OCI-M2 (cell line): ENCODE measurements around the gene TH.
"Not testable (repeated sequence)": the region's sequence is repeated elsewhere in the genome, so short reads cannot be mapped to it uniquely, and the experiment has no call there.

ENCODE experiments used
- DNase-seq: peaks from one replicate; lab custom pipeline; 2025; ENCODE audit not compliant: unreplicated experiment; lab: John Stamatoyannopoulos, UW

Gene TH

DNA sequence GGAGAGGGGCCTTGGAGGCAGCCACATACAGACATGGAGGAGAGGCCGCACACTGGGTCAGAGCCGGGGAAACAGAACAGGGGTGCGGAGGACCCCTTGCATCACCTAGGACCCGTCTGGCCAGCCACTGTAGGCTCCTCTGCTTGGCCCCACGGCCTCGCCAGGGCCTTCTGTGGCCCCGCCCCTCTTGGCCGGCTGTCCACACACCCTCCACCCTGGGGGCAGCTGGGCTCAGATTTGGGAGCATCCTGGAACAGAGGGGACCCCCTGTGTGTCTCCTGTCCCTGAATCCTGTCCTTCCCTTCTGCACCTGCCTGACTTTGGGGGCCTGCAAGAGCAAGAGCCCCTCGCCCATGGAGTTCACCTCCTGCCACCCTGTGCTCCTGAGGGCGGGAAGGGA lies 7.9 kb upstream of the TH start:
- no peak for DNase-seq

DNA sequence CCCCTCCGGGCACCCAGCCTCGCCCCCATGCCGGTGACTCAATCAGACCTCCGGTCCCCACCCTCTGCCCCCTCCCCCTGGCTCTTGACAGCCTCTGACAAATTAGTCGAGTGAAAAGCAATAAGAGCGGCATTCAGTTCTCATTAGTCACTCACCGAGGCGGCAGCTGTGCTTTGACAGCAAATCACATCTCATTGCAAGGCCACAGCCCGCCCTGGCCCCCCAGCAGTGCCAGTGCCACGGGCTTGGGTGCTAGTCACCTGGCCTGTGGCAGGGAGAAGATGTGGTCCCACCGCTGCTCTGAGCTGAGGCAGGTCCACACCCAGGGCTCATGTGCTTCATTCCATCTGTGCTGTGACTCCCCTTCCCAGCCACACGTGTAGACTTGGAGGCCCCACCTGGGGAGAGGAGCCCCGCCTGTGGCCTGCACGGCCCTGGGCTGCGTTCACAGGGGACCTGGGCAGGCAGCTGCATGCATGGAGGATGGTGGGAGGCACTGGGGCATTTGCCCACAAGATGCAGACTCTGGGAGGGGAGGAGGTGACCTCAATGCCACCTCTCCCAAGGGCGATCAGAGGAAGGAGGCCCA lies 7.4 kb upstream of the TH start:
- no peak for DNase-seq

DNA sequence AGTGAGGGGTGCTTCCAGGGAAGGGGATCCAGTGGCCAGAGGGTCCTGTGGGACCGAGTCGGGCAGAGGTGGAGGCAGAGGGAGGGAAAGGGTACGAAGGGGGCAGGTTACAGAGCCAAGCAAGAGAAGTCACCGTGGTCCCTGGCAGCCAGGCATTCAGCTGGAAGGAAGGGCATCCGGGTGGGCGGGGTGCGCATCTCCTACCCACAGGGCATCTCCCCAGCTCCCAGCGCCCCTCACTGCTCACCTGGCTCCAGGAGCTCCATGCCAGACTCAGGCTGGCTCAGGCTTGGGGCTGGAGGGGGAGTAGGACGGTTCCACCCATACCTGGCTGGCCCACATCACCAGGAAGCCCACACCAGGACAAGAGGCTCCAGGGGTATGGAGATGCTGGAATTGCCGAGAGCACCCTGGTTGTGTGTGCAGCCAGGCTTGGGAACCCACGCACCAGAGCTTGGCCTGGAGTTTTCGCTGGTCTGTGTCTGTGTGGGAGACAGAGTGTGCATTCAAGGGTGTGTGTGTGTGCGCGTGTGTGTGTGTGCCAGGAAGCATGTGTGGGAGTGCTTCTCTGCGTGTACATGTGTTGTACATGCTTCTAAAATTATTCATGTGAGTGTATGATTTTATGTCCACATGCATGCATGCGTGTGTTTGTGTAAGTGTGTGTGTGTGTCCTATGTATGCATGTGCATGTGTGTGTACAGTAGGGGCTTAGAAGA lies 6.6 kb upstream of the TH start:
- DNase-seq: not testable (repeated sequence)

- no peak for DNase-seq
These were observed 5.5 kb upstream of the TH start for GRCh38 chr11:2177076-2177475.

DNA sequence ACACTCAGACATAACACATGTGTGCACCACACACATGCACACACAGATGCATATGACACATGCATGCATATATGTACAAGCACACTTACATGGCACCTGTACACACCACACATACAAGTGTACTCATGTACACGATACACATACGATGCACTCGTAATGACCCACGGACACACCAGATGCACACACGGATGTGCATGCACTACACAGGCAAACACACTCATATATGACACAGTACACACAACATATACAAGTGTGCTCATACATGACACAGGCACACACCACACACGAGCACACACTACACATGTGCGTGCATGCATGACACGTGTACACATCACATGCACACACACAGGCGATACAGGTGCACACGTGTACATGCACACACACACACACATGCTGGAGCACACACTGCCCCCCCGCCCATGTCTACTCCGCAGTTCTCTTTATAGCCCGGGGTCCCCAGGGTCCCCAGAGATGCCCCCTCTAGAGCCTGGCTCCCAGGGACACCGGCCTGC lies 4.8 kb upstream of the TH start:
- no peak for DNase-seq

DNA sequence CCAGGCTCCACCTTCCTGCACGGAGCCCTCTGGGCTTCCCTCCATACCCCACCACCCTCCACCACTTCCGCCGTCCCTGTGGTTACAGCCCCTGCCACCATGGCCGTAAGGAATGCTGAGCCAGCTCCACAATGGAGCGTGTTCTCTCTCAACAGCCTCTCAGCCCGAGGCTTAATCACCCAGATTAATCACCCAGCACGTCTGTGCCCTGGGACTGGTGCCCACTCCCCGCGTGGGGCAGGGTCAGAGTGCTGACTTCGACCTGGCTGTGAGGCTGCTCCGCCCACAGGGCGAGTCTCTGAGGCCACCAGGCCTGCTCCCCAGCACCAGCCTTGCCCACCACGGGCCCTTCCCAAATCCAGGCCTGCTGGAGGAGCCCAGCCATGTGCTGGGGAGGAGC lies 4.0 kb upstream of the TH start:
- no peak for DNase-seq

DNA sequence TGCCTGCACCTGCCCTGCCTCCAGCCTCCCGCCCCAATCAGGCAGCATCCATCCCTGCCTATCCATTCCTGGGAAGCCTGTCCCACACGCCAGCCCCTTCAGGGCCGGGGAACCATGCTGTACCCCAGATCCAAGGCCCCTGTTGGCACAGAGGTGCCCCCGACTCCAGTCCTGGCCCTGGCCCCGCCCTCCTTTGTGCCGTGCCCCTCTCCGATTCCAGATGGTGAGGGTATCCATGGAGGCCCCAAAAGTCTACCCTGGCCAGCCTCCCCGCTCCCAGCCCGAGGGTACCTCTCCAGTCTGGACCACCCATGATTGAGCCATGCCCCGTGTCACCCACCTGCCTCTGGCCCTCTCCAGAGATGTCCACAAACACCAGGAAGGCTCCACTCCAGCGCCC lies 2.7 kb upstream of the TH start:
- DNase-seq: no peak

- DNase-seq: no peak
These were observed 2.1 kb upstream of the TH start for GRCh38 chr11:2173761-2174160.

DNA sequence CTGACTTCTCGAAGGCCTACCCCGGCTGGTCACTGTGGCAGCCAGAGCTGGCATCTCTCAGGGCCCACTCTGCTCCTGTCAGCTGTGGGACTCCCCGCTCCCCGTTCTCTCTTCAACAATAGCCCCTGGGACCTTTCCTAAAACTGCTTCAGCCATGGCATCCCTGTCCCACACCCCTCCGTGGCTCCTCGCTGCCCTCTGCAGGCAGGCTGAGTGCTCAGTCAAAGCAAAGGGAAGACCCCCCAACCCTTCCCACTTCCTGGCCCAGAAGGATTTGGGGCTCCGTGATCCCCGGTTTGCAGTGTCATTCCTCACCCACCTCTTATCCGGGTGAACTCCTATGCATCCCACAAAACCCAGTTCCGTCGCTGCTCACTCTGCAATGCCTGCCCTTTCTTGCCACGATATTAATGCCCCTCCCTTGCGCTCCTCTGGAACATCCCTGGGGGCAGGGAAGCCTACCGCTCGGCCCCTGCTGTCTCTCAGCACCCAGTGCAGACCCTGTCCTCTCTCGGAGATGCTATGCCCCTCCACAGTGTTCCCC lies 1.6 kb upstream of the TH start:
- DNase-seq: no peak

DNA sequence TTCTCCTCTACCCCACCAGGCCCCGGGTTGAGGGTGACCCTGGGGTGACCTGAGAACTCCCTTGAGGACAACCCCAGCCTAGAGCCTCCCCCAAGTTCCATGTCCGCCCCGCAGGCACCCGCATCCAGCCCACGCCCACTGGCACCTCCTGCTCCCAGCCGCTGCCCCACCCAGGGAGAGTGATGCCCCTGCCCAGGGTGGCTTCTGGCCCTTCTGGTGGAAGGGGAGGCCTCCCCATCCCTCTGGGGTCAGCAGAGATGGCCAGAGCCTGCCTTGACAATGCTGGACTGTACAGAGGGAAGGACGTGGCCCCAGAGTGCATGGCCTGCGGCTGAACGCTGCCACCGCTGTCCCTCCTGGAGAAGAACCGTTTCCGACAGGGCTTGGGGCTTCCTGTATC lies 1.1 kb upstream of the TH start:
- no peak for DNase-seq

- DNase-seq: no peak
These were observed 1.7 kb downstream of the TH start for GRCh38 chr11:2169626-2170570.

DNA sequence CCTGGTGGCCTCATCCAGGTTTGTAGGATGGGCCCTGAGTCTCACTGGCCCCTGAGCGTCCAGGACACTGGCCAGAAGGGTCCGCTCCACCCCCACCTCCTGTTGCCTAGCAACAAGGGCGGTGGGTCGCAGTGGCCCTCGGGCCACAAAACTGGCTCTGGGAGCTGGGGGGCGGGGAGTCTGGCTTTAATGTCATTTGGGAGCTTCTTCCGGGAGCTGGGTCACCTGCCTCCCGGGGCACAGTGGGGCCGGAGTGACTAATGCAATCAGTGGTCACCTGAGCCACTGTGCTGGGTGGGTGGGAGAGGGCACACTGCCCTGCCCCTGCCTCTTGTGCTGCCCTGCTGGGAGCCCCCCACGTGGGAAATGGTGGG lies 2.6 kb downstream of the TH start:
- DNase-seq: no peak

DNA sequence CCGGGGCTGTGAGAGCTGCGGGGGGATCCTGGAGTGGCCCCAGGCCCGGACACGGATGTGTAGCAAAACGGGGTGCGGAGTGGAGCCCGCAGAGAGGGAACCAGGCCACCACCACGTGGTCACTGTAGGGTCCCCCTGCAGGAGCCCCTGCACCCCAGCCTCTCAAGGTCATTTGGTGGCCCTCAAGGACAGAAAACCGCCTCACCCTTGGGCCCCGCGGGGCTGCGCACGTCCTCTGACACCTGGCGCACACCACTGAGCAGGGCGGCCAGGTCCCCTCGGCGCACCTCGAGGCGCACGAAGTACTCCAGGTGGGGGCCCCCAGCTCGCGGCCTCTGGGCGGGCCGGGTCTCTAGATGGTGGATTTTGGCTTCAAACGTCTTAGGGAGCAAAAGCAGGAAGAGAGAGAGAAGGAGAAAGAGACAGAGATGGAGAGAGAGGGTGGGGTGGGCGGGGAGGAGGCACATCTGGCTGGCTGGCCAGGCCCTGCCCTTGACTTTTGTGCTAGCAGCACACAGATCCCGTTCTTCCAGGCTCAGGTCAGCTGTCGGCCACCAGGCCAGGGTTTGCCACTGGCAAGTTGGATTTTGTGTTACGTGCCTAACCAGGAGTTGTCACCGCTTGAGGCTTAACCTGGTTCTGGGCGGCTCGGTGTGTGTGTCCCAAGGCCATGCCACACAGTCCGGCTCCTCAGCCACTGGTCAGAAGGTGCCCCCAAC lies 3.2 kb downstream of the TH start:
- DNase-seq: no peak

GRCh38 chr11:2167141-2168045 lies 4.2 kb downstream of the TH start:
- DNase-seq: no peak

DNA sequence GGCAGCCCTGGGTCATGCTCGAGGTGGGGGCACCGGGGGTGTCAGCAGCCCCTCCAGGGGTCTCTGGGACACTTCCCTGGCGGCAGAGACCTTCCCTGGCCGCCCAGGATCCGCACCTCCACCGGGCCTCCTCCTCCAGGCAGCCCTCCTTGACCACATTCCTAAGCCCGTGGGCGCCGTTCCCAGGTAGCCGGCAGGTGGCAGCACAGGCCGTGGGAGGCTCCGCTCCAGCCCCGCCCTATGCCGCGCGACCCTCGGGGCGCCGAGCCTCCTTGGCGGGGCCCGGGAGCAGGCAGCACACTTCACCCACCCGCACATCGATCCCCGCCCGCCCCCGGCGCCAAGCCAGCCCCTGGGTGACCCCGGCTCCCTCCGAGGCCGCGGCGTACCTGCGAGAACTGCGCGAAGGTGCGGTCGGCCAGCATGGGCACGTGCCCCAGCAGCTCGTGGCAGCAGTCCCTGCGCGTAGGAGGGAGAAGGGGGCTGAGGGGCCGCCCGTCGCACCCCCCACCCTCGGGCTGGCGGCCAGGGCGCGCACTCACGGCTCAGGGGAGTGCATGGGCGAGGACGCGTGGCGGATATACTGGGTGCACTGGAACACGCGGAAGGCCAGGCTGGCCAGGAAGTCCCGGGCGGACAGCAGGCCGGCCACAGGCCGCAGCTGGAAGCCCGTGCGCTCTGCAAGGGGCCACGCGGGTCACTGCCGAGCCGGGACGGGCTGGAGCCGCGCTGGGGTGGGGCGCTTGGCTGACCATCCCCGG lies 5.3 kb downstream of the TH start:
- no peak for DNase-seq

DNA sequence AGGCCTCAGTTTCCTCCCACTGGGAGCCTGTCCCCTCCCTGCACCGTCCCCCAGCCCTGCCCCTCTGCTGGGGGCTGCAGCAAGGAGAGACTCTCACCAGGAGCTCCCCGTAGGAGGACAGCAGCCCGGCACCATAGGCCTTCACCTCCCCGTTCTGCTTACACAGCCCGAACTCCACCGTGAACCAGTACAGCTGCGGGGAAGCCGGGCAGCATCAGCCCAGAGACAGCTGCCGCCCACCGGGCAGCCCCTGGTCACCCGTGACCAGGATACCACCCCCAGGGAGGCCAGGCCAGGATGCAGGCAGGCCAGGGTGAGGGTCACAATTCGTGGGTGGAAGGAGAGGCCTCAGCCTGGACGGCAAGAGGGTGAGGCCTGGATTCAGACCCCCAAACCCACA lies 6.0 kb downstream of the TH start:
- no peak for DNase-seq

DNA sequence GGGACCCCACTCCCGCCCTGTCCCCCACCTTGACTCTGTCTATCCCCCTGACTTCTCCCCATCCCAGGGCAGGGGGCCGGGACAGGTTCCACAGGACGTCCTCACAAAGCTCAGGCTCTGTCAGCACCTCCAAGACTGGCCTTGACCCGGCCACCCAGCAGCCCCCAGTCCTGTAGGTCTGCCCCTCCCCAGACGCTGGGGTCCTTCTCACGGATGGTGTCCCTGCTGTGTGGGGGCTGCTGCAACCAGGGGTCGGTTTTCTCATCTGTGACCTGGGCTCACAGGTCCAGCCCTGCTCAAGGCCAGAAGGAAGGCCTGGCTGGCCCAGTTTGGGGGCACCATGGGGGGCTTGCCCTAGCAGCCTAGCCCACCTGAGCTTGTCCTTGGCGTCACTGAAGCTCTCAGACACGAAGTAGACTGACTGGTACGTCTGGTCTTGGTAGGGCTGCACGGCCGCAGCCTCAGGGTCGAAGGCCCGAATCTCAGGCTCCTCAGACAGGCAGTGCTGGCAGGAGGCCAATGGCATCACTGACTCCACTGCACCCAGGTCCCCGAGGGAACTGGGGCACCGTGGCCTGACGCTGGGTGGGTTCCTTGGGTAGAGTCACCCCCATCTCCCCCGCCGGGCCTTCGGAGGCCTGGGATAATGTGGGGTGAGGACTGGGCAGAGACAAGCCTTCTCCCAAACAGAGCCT lies 6.6 kb downstream of the TH start:
- no peak for DNase-seq

- no peak for DNase-seq
These were observed 7.5 kb downstream of the TH start for GRCh38 chr11:2164081-2164480.
